GM12874 (cell line): Measurements from ENCODE around the gene DOCK7.

Source experiments
- TF ChIP-seq, protein P1 (sequence below): IDR thresholded peaks from 2 replicates; pipeline ENCODE4 v1.5.1; 2011; ENCODE audit warnings: low read depth, mild to moderate bottlenecking, control low read depth, low read length, moderate library complexity; ENCODE audit not compliant: insufficient read depth

DOCK7 gene

DNA sequence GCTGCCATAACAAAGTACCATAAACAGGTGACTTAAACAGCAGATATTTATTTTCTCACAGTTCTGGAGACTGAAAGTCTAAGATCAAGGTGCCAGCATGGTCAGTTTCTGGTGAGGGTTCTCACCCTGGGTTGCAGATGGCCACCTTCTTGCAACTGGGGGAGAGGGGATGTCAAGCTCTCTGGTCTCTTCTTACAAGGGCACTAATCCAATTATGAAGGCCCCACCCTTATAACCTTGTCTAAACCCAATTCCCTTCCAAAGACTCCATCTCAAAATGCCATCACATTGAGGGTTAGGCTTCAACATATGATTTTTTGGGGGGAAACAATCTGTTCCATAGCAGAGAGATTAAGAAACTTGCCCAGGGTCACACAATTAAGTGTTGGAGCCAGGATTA, 115.7 kb downstream of the DOCK7 start:
- TF ChIP-seq, protein P1, sequence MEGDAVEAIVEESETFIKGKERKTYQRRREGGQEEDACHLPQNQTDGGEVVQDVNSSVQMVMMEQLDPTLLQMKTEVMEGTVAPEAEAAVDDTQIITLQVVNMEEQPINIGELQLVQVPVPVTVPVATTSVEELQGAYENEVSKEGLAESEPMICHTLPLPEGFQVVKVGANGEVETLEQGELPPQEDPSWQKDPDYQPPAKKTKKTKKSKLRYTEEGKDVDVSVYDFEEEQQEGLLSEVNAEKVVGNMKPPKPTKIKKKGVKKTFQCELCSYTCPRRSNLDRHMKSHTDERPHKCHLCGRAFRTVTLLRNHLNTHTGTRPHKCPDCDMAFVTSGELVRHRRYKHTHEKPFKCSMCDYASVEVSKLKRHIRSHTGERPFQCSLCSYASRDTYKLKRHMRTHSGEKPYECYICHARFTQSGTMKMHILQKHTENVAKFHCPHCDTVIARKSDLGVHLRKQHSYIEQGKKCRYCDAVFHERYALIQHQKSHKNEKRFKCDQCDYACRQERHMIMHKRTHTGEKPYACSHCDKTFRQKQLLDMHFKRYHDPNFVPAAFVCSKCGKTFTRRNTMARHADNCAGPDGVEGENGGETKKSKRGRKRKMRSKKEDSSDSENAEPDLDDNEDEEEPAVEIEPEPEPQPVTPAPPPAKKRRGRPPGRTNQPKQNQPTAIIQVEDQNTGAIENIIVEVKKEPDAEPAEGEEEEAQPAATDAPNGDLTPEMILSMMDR, result no peak

DNA sequence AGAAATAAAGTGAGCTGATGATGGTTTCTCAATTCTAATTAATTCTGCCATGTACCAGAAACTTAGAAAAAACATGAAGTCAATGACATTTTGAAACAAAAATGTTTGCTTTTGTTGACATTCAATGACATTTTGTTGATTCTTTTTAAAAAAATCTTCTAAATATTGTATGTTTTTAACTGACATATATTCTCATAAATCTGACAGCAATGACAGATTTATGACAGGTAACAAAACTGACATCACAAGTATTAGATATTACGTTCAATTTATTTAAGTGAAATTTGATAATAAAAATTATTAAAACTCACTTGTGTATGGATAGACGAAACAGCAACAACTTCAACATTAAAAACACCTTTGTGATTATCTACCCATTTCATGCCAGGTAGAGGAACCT, 126.9 kb downstream of the DOCK7 start:
- TF ChIP-seq, protein P1, result no peak

DNA sequence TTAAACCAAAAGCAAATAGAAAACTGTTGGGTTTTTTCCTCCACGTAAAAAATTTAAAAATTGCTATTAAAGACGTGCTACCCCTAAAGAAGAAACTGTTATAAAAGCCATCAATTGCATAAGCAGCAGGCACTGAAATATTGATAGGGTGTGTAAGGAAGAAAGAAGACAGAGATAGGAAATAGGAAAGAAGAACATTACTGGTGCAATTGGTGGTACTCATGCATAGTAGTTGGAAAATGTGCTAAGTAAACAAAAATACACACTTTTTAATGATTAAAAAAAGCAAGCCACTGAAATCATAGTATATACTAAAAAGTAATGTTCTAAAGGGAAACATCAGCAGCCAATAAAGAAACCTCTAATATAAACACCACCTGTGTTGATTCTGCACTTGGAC, 143.6 kb downstream of the DOCK7 start:
- TF ChIP-seq, protein P1, result no peak

DNA sequence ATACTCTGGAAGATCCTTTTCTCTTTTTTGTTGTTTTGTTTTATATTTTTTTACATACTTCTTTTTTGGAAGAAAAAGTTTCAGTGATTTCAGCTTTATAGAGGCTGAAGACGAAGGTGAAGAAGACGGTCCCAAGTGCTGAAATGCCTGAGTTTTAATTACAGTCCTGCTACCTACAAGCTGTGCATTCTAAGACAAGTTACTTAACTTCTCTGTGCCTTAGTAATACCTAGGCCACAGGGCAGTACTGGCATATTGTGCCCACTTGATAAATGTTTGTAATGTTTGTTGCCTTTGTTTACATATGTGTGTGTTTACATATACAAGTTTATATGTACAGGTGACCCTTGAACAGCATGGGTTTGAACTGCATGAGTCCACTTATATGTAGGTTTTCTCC, 147.1 kb downstream of the DOCK7 start:
- TF ChIP-seq, protein P1, result no peak

DNA sequence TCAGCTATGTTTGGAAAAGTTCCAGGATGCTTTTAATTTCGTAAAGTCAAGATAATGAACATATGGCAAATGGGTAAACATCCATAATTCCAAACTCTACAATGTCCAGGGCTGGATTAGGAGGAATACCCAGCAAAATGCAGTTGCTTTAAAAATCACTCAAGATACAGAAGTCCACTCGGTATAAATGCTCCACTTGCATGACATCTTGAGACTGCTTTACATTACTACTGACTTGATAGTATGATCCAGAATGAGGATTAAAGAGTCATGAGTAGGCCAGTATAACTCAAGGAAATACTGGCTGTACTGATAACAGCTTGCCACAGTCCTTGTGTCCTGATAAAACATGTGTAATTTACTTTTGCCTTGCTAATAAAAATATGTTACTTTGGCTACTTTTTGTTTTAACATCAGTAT, 149.1 kb downstream of the DOCK7 start:
- TF ChIP-seq, protein P1, result no peak

DNA sequence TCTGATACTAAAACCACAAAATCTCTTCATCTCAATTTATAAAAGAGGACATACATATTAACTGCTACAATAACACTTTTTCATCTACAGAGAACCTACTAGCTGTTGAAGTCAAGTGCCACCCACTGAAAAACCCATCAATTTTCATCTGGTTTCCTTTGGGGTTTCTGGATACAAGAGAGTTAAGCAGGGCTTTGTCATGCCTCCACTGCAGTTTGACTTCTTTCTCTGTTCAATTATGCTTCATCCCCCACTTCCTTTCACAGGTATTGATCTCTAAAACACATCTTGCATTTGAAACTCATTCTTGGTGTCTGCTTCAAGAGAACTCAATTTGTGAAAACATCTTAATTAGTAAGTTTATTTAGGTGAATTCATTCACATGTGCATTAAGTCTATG, 151.3 kb downstream of the DOCK7 start:
- TF ChIP-seq, protein P1, result no peak

DNA sequence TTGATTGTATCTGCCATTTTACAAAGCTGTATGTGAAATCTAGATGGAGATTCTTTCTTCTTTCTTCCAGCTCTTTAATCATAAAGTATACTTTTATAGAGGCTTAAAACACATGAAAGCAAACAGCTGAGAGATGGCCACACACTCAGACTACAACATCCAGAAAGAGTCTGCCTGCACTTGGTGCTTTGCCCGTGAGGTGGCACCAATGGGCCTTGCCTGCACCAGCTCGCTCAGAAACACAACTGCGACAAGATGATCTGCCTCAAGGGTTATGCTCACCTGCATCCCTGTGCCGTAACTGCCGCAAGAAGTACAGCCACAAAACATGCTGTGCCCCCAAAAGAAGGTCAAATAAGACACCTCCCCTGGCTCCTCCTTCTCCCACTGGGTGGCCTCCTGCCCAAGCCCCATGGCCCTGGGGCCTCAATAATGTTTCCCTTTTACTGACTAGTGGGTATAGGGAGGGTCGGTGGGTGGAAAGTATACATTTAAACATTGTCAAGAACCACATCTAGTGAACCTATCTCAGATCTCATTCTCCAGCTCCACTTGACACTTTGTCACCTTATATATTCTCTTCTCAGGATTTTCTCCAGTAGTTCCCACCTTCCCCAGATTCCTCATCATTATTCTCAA, 157.6 kb downstream of the DOCK7 start:
- TF ChIP-seq, protein P1, result peak; percentile 62; the same call in 1 of the 2 replicates

DNA sequence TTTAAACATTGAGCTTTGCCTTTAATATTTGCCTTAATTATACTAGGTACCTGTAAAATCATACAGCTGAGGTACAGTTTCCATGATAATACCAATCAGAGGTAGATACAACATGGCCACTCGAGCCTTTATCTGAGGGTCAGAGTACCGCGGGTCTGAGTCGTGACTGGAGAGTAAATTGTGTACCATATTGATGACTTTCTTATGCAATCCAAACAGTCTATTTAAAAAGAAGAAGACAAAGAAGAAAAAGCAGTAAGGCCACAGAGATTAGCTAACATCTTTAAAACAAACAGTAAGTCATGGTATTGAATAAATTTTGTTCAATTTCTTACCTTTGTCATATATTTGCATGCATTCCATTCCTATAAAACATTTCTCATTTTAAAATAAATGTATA, 159.0 kb downstream of the DOCK7 start:
- TF ChIP-seq, protein P1, result no peak
